T1000 (cell line): ENCODE measurements around the gene IL17REL.

Experiments
- DNase-seq: peaks from one replicate; lab custom pipeline; 2025; ENCODE audit warnings: mixed read lengths; lab: John Stamatoyannopoulos, UW

Gene IL17REL

DNA sequence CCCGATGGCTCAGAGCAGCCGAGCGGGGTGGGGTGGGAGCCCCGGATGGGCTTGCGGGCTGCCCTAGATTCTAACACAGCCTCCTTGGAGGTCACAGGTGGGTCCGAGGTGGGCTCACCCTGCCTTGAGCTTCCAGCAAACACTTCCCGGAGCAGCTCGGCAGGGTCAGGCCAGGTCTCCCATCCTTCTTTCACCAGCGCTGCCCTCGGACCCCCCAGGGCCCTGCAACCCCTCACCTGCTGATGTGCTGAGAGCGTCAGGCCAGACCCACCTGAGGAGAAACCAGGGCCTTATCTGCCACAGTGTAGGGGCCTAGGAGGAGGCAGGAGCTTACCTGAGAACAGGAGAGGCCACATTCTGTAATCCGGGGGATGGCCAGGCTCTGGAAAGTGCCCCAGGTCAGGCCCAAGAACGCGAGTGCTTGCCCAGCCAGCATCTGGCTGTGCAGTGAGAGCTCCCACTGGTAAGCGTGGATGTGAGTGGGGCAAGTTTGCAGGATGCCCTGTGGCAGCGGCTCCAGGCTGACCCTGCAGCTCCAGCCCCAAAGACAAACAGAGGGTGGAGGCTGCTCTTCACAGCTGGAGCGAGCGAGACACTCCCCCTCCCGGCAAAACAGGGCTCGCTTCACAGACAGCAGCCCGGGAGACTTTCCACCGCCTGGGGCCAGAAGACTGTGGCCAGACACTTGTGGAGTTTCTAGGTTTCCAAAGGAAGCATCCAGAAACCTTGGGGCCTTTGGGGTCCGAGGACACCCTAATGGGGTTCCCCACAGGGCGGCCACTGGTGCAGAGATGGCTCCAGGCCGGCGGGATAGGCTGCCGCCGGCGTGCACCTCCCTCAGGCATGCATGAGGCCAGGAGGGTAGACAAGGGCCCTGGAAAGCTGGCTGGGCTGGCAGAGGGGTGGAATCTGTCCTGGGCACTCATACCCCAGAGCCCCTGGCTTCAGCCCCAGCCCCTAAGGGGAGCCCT lies at the start of gene IL17REL:
Gene IL17REL (minus strand): TSS at position 555 of the 971 bp plus-strand sequence. CDS start 119 bp downstream, at position 436.
- no peak for DNase-seq

DNA sequence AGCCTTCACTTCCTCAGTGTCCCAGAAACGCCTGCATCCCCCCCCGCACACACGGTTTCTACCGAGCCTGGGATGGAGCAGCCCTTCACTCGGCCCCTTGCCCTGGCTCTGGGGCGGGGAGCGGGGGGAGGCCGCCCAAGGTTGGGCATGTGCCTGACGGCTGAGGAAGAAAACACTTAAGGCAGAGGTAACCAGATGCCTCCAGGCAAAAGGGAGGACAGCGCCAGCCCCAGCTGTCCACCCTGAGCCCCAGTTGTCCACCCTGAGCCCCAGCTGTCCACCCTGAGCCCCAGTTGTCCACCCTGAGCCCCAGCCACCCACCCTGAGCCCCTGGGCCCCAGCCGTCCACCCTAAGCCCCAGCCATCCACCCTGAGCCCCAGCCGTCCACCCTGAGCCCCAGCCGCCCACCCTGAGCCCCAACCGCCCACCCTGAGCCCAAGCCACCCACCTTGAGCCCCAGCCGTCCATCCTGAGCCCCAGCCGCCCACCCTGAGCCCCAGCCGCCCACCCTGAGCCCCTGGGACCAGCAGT lies 49.3 kb upstream of the IL17REL start:
- DNase-seq, result no peak

DNA sequence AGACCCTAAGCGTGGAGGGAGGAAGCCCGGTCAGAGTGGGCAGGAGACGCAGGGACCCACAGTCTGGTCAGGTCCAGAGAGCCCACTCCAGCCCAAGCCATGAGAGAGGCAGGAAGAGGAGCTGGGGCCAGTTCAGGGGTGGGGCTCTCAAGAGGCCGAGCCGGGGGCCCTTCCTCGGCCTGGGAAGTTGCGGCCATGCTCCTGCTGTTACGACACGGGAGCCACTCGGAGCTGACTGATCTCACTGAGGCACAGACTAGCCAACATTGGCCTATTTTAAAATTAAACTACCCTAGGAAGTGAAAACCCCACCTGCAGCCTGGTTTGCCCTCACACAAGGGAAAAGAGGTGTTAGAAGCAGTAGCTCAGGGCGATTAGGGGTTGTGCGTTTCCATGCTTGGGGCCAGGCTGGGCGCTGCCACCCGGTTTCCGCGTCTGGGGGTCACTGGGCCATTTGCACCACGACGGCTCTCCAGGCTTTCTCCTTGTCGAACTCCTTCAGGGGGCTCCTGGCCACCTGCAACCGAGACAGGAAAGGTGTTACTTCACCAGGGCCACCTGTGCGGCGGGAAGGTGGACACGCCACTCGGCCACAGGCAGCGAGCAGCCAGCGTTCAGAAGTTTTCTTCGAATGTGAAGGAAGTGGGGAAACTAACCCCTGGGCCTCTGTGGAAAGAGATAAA lies 48.7 kb upstream of the IL17REL start:
- DNase-seq, result no peak

DNA sequence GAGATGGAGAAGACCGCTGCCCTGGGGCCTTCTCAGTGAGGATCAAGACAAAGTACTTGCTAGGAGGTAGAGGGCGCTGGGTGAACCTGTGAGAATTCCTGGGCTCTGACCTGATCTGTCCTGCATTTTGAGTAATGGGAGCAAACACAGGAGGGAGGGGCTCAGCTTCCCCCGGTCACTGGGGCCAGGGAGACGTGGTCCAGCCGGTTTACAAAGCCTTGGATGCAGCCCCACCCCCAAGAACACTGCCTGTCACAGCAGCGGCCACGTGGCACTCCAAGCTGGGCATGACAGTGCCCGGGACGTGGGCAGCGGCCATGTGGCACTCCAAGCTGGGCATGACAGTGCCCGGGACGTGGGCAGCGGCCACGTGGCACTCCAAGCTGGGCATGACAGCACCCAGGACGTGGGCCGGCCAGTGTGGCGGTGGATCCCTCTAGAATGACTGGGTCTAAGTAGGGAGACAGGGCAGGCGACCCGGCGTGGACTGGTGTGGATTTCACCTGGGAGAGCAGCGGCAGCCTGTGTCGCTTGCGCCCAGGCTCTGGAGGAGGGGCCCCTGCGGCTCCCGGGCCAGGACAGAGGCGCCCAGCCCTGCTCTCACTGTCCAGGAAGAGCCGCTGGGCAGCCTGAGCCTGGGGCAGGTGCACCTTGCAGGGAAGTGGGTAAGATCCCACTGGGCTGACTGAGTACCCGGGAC lies 48.0 kb upstream of the IL17REL start:
- no peak for DNase-seq

DNA sequence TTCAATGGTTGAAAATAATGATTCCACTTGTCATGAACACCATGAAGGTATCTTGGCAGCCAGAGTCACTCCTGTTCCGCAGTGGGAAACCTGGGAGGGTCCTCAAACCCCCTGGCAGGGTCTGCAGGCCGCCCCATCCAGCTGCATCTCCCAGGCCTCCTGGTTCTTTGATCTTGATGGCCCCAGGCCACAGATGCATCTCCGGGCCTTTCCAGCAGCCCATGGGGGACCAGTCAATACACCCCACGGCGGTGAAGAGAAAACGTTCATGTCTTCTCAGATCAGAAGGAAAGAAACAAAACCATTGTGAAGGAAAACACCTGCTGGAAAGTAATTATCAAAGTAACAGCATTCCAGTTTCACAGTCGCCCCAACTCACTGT lies 47.3 kb upstream of the IL17REL start:
- DNase-seq, result no peak

DNA sequence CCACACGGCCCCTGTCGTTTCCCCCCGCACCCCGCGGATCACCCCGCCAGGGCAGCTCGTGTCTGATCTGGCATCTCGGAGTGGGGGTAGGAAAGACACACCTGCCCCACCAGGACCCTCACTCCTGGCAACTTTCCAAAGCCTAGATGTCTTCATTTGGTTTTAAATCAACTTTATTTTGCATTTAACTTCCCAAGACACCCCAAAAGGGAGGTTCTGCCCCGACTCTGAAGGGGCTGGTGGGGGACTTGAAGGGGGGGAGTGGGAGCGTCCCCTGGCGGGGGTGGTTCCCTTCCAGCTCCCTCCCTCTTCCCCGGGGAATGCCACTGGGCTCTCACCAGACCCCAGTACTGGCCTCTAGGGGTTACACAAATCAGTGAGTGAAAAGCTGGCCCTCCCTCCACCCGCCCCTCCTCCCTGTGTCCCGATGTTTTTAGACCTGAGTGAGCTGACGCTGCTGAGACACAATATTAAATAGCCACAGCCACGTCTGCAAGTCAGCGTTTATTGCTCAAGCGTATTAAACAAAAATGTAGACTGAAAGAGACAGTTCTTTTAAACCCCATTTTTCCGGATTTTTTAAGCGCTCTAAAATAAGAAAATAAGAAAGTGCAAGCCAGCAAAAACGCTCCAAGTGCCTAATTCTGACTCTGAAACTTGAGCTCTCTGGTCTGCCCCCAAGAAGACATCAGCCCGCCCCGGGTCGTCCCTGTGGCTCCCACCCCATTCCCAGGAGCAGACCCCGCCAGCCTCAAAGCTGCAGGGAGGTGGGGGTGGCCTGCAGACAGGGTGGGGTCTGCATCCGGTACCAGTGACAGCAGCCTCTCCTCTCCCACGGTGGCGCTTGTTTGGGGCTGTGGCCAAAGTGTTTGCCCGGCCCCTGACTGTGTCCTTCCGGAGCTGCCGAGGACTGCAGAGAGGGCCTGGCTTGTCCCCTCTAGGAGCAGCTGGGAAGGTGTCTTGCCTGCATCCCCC lies 46.6 kb upstream of the IL17REL start:
- no peak for DNase-seq

DNA sequence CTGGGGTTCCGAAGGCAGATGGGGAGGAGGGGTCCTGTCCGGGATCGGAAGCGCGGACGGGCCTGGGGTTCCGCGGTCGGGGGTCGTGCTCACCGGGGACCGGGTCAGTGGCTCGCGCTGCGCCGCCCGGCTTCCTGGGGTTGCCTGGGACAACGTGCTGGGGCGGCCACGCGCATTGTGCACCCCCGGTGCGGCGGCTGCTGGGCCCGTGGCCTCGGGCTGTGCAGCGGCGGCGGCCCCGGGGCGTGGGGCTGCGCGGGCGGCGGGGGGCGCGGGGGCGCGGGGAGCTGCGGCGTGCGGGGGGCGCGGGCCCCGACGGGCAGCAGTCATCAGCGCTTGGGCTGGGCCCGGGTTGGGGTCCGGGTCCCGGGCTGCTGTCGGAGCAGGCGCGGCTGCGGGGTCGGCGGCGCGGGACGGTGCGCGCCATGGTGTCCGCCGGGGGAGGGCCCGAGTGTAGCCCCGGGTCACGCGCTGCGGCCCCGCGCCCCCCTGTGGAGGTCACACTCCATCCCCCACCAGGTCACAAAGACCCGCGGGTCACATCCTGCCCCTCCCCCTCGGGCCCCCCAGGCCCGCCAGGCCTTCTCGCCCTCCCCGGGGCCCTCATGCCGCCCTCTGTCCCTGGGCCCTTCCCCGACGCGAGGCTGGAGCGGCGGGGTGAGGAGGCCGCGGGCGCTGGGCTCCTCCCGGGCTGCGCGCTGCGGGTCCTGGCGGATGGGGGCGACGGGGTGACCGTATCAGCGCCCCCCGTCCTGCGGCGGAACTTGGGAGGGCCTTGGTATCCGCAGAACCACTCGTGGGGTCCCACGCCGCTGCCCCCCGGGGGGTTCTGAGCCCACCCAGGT lies 45.7 kb upstream of the IL17REL start, which contains the start of gene TTLL8:
Gene TTLL8 (minus strand): TSS at position 238 of the 845 bp plus-strand sequence.
- no peak for DNase-seq

DNA sequence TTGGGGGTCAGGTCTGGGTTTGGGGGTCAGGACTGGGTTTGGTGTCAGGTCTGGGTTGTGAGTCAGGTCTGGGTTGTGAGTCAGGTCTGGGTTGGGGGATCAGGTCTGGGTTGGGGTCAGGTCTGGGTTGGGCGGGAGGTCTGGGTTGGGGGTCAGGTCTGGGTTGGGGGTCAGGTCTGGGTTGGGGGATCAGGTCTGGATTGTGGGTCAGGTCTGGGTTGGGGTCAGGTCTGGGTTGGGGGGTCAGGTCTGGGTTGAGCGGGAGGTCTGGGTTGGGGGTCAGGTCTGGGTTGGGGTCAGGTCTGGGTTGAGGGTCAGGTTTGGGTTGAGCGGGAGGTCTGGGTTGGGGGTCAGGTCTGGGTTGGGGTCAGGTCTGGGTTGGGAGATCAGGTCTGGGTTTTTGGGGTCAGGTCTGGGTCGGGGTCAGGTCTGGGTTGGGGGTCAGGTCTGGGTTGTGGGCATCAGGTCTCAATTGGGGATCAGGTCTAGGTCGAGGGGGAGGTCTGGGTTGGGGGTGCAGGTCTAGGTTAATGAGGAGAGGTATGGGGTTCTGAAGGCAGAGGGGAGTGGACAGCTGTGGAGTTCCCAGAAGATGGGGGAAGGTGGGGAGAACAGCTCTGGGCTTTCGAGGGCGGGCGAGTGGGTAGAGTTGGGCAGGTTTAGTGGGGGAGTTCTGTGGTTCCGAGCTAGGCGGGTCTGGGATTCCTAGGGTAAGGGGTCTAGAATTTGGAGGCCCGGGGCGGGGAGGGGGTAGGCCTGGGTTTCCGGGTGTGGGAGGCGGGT lies 44.9 kb upstream of the IL17REL start:
- DNase-seq, result no peak

DNA sequence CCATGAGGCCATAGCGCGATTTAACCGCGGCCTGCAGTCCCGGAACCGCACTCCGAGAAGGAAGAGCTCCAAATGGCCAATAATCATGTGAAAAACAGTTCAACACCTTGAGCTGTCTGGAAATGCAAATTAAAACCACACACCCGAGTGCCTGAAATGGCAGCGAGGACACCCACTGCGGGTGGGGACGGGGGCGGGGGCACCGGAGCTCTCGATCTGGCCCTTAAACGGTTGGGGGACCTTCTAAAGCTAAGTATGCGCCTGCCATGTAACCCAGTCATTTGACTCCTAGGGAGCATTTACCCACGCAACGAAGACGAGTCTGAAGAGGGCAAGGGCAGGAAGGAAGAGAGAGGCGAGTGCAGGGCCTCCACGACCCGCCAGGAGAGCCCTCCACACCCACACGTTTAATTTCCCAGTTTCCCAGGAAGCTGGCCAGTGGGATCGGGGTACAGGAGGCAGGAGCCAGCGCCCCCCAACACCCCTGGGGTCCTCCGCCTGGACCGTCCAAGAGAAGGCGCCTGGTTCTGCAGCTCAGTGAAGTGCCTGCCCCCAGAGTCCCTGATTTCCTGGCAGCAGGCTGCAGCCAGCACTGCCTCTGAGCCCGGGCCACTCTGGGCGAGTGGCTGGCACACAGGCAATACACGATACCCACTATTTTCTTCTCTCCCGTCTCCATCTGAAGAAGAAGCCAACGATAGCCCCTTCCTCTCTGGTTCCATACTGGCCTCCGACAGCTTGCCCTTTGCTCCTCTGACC lies 43.8 kb upstream of the IL17REL start:
- DNase-seq, result no peak

DNA sequence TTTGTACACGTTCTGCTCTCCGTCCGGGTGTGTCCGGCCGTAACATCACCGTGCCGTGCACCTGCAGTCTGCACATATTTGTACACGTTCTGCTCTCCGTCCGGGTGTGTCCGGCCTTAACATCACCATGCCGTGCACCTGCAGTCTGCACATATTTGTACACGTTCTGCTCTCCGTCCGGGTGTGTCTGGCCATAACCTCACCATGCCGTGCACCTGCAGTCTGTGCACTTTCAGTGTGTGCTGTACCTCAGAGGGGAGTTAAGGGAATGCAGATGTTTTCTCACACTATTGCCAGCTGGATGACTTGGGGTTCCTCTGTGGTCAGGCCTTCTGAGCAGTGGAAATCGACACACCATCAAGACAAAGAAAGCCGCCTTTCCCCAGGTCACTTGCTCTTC lies 41.3 kb upstream of the IL17REL start:
- DNase-seq, result no peak

DNA sequence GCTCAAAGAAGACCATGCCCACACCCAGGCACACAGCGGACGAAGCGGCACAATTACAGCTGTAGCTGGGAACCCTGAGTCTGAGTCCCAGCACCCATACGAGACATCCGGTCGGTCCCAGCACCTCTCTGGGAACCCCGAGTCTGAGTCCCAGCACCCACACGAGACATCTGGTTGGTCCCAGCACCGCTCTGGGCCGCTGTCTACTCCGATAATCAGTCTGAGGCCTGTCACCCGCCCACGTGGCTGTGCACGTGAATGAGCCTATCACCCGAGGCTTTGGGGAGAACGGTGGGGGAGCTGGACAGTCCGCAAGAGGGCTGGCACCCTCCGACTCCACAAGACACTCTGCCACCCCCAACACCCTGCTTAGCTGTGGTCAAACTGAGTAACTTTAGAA lies 39.4 kb upstream of the IL17REL start:
- no peak for DNase-seq

DNA sequence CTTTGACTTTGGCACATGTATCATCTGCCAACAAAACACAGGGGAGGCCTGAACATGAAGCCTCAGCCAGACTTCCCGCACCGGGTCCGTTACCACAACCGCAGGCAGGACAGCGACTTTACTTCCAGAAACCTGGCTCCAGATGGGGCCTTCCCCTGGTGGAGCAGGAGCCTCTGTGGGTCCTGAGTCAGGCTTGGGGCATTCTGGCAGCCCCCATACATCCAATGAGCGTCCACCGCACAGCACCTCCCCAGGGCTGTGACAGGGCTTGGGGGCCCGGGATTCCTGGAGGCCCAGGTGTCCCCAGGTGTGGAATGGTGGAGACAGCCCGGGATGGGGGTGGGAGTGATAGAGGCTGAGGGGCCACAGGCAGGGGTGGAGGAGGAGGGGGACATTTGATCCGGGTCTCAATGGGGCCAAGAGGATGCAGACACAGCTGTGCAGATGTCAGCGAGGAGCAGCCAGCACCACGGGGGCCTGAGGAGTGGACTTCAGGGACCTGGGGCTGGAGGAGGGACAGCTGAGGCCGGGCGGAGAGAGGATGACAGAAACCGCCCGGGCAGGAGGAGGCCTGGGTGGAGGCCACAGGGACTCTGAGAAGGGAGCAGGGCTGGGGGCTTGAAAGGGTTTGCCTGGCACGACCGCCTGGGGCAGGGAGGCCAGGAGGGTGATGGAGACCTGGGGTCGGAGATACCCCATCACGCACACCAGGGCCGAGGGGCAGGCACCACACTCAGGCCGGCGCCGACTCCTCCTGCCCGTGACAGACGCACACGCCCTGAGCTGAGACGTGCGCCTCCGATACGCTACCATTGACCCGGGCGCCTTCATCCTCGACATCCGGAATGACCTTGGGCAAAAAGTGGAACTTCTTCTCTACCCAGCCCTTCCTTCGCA lies 37.0 kb upstream of the IL17REL start:
- no peak for DNase-seq

DNA sequence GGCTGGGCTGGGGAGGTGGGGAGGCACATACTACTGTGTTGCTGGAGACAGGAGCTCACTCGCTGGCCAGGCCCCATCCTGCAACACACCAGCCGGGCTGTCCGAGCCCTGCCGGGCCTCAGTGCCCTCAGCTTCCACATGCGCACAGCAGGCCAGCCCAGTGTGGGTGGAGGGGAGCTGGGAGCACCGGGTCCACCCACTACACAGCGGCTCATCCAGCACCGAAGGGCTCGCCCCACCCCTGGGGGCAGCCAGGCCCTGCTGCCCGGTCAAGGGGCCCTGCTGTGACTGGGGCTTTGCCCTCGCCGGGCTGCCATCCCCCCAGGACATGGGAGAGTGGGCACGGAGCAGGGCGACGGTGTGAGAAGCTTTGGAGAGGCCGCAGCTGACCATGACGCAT lies 36.3 kb upstream of the IL17REL start:
- DNase-seq, result no peak

DNA sequence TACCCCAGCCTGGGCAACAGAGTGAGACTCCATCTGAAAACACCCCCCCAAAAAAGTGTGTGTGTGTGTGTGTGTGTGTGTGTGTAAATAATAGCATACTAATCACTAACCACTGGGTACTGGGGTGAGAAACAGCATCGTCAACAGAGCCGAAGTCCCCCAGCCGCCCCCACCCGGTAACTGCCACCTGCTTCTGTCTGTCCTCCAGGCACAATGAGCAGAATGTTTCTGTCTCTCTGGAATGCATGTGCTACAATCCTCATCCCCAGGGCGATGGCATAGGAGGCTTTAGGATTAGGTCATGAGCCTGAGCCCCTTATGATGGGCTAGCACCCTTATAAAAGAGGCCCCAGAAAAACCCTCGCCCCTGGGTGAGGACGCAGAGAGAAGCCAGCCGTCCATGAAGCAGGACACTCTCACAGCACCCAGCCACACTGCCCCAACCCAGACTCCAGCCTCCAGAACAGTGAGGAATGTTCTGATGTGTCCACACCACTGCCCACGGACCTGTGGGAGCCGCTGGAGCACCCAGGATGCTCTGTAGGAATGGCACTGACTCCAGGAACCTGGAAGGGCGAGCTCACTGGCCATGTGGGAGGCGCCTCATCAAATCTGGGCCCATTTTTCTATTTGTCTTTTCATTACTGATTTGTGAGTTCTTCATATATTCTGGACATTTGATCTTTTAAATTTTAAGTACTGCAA lies 35.6 kb upstream of the IL17REL start:
- no peak for DNase-seq

DNA sequence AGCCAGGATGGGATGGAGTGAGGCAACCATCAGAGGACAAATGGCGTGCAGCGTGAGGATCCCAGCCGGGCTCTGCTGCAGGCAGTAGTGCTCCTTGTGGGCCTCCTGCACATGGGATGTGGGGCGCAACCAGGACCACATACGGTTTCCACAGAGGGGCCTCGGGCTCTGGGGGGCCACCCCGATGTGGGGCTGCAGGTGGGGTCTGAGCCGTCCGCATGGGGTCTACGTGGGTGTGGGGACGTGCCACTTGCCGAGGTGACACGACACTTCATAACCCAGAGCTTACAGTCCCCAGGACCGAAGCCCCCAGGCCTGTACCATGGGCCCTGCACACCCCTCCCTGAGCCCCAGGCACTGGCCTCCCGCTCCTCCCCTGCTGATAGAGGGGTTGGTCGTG lies 34.8 kb upstream of the IL17REL start:
- DNase-seq, result no peak

DNA sequence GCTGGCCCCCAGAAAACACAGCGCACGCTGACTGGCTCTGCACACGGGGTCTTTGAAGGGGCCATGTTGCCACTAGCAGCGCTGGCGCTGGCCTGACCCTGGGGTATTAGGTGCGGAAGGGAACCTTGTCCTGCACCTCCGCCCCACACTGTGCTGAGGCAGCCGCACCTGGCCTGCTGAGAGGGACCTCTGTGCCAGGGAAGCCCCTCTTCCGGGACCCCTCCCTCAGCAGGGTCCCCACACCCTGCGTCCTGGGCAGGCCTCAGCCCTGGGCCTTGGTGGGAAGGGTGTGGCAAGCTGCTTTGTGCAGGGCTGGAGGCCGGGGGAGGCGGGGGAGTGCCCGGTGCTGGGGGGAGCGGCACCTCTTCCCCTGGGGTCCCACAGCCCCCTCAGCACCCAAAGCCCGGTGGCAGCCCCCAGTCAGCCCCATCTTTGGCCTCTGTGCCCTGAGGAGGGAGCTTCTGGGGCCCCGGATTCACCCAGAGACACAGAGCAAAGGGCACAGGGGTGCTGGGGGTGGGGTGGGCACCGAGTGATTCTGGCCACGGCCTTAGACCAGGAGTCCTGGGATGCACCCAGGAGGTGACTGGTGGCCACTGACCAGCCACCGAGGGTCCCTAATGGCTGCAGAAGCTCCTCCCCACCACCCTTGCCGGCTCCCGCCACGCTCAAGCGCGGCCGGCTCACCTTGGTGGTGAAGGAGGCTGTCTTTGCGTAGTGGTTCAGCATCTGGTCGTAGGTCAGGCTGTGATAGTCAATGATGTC lies 34.1 kb upstream of the IL17REL start:
- no peak for DNase-seq
